ENCODE measurements around the gene SLCO2A1.

- no peak for TF ChIP-seq CTCF (IDR thresholded peaks at IDR 0.05)
- no peak for TF ChIP-seq POLR2A (IDR thresholded peaks at IDR 0.05)
Measured at GRCh38 chr3:134060561-134061385, 31.0 kb upstream of the SLCO2A1 start.

Data from lower leg skin (tissue), 3 donors.